ENCODE data around the gene CHD2.

- TF ChIP-seq, protein P1, sequence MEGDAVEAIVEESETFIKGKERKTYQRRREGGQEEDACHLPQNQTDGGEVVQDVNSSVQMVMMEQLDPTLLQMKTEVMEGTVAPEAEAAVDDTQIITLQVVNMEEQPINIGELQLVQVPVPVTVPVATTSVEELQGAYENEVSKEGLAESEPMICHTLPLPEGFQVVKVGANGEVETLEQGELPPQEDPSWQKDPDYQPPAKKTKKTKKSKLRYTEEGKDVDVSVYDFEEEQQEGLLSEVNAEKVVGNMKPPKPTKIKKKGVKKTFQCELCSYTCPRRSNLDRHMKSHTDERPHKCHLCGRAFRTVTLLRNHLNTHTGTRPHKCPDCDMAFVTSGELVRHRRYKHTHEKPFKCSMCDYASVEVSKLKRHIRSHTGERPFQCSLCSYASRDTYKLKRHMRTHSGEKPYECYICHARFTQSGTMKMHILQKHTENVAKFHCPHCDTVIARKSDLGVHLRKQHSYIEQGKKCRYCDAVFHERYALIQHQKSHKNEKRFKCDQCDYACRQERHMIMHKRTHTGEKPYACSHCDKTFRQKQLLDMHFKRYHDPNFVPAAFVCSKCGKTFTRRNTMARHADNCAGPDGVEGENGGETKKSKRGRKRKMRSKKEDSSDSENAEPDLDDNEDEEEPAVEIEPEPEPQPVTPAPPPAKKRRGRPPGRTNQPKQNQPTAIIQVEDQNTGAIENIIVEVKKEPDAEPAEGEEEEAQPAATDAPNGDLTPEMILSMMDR (IDR thresholded peaks at IDR 0.05): peak; percentile 91 to 98 (median 97)
- TF ChIP-seq POLR2A (IDR thresholded peaks at IDR 0.05): no peak
Measured at GRCh38 chr15:92917598-92918407, 17.7 kb downstream of the CHD2 start.
